ENCODE data around the gene IL37. TPM values are rescaled to one million over a fixed set of nuclear protein-coding genes. Genes with fewer than 3 reads are reported as not detected.
A peak's percentile ranks its signal among the peaks of the same experiment; 100 is the strongest.

Gene IL37, protein sequence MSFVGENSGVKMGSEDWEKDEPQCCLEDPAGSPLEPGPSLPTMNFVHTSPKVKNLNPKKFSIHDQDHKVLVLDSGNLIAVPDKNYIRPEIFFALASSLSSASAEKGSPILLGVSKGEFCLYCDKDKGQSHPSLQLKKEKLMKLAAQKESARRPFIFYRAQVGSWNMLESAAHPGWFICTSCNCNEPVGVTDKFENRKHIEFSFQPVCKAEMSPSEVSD
- total RNA-seq: 1 to 10 TPM in 1 of 4 donors, not detected in 3; 1.3 TPM

DNA sequence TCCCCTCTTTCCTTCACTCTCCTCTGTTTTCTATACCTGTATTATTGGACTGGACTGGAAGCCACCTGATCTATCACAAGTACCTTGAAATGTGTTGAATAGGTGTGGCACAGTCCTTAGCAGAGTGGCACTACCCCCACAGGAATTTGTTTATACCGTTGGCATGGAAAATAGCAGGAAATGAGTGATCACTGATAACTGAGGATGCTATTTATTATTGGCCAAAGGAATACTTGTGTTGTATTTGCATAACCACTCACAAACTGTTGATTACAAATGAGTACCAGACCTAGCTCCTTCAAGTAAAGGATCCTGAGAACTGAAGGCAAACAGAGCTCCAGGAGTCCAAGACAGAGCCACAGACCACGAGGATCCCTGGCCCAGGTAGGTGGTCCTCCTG, at the start of gene IL37:
IL37 (plus strand) TSS at position 301 of the 400 bp plus-strand sequence. CDS start 1,848 bp downstream, outside the sequence.
- no peak for DNase-seq
- H3K27ac ChIP-seq: no peak within 1 kb of the TSS
- H3K4me3 ChIP-seq: no peak within 1 kb of the TSS
- intact Hi-C loops (cut with DNase I): no loop called here
- WGBS, 2 donors: 0 to 15% methylated on average over 1 to 2 of the region's 2 CpGs
- TF ChIP-seq, protein P1, sequence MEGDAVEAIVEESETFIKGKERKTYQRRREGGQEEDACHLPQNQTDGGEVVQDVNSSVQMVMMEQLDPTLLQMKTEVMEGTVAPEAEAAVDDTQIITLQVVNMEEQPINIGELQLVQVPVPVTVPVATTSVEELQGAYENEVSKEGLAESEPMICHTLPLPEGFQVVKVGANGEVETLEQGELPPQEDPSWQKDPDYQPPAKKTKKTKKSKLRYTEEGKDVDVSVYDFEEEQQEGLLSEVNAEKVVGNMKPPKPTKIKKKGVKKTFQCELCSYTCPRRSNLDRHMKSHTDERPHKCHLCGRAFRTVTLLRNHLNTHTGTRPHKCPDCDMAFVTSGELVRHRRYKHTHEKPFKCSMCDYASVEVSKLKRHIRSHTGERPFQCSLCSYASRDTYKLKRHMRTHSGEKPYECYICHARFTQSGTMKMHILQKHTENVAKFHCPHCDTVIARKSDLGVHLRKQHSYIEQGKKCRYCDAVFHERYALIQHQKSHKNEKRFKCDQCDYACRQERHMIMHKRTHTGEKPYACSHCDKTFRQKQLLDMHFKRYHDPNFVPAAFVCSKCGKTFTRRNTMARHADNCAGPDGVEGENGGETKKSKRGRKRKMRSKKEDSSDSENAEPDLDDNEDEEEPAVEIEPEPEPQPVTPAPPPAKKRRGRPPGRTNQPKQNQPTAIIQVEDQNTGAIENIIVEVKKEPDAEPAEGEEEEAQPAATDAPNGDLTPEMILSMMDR (IDR thresholded peaks at IDR 0.05): no peak
- no peak for TF ChIP-seq POLR2A (IDR thresholded peaks at IDR 0.05)
- no peaks in the 10 kb centered on the region for H3K9me3 ChIP-seq
- no peaks in the 10 kb centered on the region for H3K27me3 ChIP-seq
- H3K36me3 ChIP-seq: no peaks in the 10 kb centered on the region
- peaks cover 0 to 5% (median 0%) of the 10 kb centered on the region in 3 donors for H3K4me1 ChIP-seq

DNA sequence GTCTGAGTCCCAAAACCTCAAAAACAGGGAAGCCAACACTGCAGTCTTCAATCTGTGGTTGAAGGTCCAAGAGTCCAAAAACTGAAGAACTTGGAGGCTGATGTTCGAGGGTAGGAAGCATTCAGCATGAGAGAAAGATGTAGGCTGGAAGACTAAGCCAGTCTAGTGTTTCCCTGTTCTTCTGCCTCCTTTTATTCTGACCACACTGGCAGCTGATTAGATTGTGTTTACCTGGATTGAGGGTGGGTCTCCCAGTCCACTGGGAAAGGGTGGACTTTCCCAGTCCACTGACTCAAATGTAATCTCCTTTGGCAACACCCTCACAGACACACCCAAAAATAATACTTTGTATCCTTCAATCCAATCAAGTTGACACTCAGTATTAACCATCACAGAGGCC, 46.9 kb upstream of the IL37 start:
- H3K36me3 ChIP-seq: no peaks in the 10 kb centered on the region
- TF ChIP-seq POLR2A (IDR thresholded peaks at IDR 0.05): no peak
- TF ChIP-seq, protein P1 (IDR thresholded peaks at IDR 0.05): no peak
- WGBS, 2 donors: 69 to 83% methylated on average over 1 of the region's 1 CpG

DNA sequence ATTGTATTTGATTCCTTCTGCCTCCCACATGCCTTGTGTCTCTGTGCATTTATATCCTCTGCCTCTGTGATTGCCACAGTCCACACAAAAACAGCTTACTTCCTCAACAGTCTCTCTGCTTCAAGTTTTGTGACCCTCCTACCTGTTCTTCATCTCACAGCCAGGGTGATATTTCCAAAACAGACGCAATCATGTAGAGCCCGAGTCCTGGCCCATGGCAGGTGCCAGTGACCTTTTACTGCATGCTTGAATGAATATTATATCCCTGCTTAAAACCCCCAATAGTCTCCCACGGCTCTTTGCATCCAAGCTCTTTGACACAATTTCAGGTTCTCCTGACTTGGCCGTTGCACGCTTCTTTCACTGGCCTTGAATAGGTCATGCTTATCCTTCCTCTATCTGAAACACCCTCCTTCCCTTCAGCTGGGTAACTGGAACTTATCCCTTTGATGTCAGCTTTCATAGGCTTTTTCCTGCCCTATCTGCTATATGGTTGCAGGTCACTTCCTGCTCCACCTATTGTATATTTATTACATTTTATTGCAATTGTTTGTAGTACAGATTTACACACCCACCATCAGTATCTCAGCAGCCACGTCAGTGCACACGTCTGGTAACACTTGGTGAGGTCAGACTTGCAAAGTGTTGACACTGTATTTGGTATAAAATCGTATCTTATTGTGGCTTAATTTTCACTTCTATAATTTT, 44.7 kb upstream of the IL37 start:
- Histone ChIP-seq H3K9me3 (no peaks in the 10 kb centered on the region), H3K4me1 (peaks cover 19 to 41% (median 23%) of the 10 kb centered on the region in 3 donors), H3K27ac (no peak overlapping the region), H3K27me3 (peaks cover 0 to 4% (median 0%) of the 10 kb centered on the region in 4 donors), H3K36me3 (no peaks in the 10 kb centered on the region), H3K4me3 (no peak overlapping the region)
- intact Hi-C loops (cut with DNase I): no loop called here
- TF ChIP-seq POLR2A (IDR thresholded peaks at IDR 0.05): no peak
- TF ChIP-seq, protein P1 (IDR thresholded peaks at IDR 0.05): no peak
- 86 to 88% methylated on average over 8 of the region's 8 CpGs for WGBS, 2 donors
- no peak for DNase-seq

More for the DNA sequence above, 46.9 kb upstream of the IL37 start:
- intact Hi-C loops (cut with DNase I): no loop called here
- Histone ChIP-seq H3K4me3 (no peak overlapping the region), H3K9me3 (peaks cover 0 to 17% (median 0%) of the 10 kb centered on the region in 3 donors), H3K27ac (no peak overlapping the region), H3K27me3 (no peaks in the 10 kb centered on the region), H3K4me1 (peaks cover 7 to 21% (median 10%) of the 10 kb centered on the region in 3 donors)
- no peak for DNase-seq

DNA sequence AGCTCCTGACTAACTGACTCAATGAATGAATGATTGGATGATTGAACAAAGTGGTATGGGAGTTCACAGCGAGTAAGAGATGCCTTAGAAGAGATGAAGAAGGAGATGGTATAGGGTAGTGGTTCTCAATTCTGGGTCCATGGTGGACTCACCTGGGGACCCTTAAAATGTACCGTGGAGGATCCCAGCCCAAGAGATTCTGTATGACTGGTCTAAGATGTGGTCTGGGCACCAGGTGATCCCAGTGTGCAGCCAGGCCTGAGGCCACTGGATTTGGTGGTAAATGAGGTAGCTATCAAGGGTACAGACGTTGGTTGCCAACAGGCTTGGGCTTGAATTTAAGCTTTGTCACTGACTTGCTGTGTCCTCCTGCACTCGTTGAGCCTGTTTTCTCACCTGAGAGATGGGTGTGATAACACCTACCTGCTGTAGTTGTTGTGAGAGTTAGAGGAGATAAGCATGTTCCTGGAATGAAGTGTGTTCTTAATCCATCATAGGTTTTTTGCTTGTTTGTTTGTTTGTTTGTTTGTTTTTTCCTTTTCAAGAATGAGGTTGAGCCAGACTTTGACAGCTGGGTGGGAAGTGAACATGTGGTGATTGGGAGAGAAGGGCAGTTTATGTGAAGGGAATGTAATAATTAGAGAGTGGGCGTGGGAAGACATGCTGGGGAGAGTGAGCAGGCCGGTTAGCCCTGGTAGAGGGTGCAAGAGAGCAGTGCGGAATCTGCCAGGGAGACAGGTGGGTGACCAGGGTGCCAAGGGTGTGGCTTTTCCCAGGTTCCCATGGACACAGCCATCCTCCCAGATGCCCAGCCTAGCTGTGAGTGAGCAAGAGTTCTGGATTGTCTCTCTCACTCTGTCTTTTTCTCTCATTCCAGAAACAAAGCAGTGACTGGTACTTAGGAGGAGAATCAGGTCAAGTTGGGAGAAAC, 43.0 kb upstream of the IL37 start:
- DNase-seq: no peak
- no peaks in the 10 kb centered on the region for H3K36me3 ChIP-seq
- TF ChIP-seq, protein P1 (IDR thresholded peaks at IDR 0.05): no peak
- no peak for TF ChIP-seq POLR2A (IDR thresholded peaks at IDR 0.05)

More for the DNA sequence above, 43.0 kb upstream of the IL37 start:
- 65 to 74% methylated on average over 7 of the region's 7 CpGs for WGBS, 2 donors
- Histone ChIP-seq H3K27ac (peak overlapping the region in 3 of 4 donors; percentile 64 to 80 (median 76)), H3K4me3 (no peak overlapping the region), H3K9me3 (no peaks in the 10 kb centered on the region), H3K27me3 (peaks cover 0 to 4% (median 0%) of the 10 kb centered on the region in 4 donors), H3K4me1 (peaks cover 19 to 41% (median 23%) of the 10 kb centered on the region in 3 donors)
- intact Hi-C loops (cut with DNase I): no loop called here
